GM06990 (cell line): ENCODE results near the gene RASSF6.
A peak's percentile ranks its signal among the peaks of the same experiment; 100 is the strongest.

Experiments
- DNase-seq: peaks from one replicate; pipeline ENCODE4 v3.0.0-alpha.2; 2011; ENCODE audit not compliant: insufficient read length; ENCODE audit errors: extremely low read depth
- H3K27me3 ChIP-seq: replicated peaks from 2 replicates; pipeline ENCODE4 v1.6.0; 2011; ENCODE audit warnings: low read length; ENCODE audit not compliant: control insufficient read depth, insufficient read depth
- H3K36me3 ChIP-seq: 2 replicates; pipeline ENCODE4 v1.5.1; 2011; ENCODE audit warnings: low read length; ENCODE audit not compliant: control insufficient read depth, insufficient read depth
- H3K4me3 ChIP-seq: replicated peaks from 2 replicates; pipeline ENCODE4 v1.5.1; 2011; ENCODE audit warnings: low read depth, mild to moderate bottlenecking, control low read depth, low read length
- TF ChIP-seq, protein P1 (sequence below): IDR thresholded peaks from 2 replicates; pipeline ENCODE4 v1.5.1; 2011; ENCODE audit warnings: low read length, control low read depth, mild to moderate bottlenecking, inconsistent platforms; ENCODE audit not compliant: insufficient read depth, poor library complexity, severe bottlenecking

Gene RASSF6

DNA sequence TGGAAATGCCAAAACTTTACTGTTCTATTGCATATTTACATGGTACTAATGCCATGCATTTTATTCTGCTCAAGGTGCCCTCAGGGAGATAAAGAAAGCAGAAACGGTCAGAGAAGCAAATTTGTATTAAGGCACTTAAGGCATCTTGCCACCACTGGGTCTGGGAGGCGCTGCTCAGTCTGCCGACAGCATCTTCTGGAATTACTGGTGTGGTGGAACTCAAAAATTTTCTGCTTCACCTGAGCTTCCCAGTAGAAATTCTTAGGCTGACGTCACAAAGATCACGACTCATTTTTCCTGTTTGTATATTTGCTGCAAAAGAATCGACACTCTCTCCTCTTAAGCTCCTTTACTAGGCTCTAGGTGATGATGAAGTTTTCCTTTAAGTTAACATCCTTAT lies 3.0 kb downstream of the RASSF6 start:
- H3K36me3 ChIP-seq, result no peaks in the 10 kb centered on the region
- no peak overlapping the region for H3K4me3 ChIP-seq
- TF ChIP-seq, protein P1, sequence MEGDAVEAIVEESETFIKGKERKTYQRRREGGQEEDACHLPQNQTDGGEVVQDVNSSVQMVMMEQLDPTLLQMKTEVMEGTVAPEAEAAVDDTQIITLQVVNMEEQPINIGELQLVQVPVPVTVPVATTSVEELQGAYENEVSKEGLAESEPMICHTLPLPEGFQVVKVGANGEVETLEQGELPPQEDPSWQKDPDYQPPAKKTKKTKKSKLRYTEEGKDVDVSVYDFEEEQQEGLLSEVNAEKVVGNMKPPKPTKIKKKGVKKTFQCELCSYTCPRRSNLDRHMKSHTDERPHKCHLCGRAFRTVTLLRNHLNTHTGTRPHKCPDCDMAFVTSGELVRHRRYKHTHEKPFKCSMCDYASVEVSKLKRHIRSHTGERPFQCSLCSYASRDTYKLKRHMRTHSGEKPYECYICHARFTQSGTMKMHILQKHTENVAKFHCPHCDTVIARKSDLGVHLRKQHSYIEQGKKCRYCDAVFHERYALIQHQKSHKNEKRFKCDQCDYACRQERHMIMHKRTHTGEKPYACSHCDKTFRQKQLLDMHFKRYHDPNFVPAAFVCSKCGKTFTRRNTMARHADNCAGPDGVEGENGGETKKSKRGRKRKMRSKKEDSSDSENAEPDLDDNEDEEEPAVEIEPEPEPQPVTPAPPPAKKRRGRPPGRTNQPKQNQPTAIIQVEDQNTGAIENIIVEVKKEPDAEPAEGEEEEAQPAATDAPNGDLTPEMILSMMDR, result no peak
- H3K27me3 ChIP-seq, result no peaks in the 10 kb centered on the region
- no peak for DNase-seq

DNA sequence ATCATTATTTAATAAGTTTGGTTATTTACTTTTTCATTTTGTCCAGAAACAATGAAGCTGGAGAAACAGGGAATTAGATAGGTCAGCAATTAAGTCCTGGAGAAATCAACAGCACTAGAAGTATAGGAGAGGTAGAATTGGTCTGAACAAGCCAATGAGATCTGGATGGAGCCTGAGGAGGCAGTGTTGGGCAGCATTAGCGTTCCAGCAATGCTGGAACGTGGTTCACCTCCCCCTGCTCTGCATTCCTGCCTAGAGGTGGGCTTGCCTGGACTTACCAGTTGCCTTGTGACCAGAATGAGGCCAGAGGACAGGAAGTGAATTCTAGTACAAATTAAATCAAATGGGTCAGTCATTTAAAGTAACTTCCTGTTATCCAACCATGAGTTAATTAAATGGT lies 4.6 kb downstream of the RASSF6 start:
- H3K27me3 ChIP-seq, result no peaks in the 10 kb centered on the region
- DNase-seq, result no peak
- TF ChIP-seq, protein P1, result peak; percentile 13
- H3K36me3 ChIP-seq, result no peaks in the 10 kb centered on the region
- no peak overlapping the region for H3K4me3 ChIP-seq

DNA sequence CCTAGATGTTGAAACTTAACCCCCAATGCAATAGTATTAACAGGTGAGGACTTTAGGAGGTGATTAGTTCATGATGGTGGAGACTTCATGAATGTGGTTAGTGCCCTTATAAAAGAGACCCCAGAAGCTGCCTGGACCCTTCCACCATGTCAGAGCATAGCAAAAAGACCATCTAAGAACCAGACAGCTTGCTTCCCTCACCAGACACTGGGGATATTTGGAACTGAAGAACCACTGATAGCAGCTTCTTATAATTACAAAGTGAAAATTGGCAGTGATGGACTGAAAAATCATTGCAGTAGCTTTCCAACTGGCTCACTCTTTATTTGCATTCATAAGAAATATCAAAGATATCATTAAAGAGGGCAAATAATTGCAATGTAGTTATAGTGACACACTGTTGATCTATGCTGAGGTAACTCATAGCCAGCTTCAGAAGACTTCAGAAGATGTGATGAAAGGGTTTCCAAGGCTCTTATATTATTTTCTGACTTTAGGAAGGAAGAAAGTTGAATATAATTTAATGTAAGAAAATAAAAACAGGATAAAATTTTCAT lies 5.8 kb downstream of the RASSF6 start:
- TF ChIP-seq, protein P1, result no peak
- Histone ChIP-seq H3K36me3 (no peaks in the 10 kb centered on the region), H3K4me3 (no peak overlapping the region)

DNA sequence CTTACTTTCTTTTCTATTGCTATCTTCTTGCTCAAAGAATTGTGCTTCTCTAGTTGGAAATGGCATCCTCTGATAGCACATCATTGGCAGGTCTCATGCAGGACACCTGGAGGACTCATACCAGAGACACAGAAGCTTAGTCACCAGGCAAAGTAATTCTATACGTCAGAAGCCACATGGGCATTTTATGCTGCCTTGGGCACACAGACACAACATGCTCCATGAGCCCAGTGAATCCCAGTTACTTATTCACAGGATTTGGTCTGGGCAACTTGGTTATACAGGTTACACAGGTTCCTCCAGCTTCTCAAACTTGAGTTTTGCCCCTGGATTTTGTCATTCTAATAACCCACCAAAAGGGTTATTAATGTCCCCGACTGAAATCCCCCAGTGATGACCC lies 7.1 kb downstream of the RASSF6 start:
- TF ChIP-seq, protein P1, result no peak
- no peak overlapping the region for H3K4me3 ChIP-seq
- H3K27me3 ChIP-seq, result no peaks in the 10 kb centered on the region
- no peak for DNase-seq
- no peaks in the 10 kb centered on the region for H3K36me3 ChIP-seq

More for the DNA sequence above, 5.8 kb downstream of the RASSF6 start:
- no peaks in the 10 kb centered on the region for H3K27me3 ChIP-seq
- no peak for DNase-seq

DNA sequence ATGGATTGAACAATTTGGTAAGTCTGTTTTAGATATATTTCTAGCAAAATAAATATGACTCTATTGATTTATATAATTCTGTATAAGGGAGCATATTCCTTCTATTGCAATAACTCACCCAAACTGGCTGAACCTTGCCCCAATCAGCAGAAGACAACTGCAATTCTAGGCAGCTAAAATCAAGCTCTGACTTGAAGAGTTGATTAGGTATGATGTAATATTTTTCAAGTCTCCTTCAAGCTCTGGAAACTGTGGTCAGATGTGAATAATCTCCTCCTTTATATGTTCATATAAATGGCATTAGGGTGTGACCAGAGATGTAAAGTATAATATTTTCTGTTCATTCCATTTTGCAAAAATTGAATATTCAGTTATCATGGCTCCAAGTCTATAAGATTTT lies 8.2 kb downstream of the RASSF6 start:
- no peak for DNase-seq
- Histone ChIP-seq H3K36me3 (no peaks in the 10 kb centered on the region), H3K4me3 (no peak overlapping the region), H3K27me3 (no peaks in the 10 kb centered on the region)
- TF ChIP-seq, protein P1, result no peak

DNA sequence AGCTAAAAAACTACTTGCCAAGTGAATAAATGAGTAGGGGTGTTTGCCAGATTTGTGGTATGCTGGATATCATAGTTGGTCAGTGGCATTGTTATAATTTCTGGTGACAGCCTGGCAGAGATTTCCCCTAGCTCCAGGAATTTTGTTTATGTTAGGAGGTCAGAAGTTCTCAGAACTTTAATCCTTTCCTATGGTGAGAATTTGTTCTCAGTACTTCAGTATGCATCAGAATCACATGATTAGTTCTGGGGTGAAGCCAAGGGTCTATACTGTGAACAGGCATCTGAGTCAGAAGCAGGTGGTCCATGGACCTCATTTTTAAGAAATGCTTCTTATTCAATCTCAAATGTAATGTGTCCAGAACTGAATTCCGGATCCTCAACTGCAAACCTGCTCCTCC lies 10.5 kb downstream of the RASSF6 start:
- H3K27me3 ChIP-seq, result no peaks in the 10 kb centered on the region
- TF ChIP-seq, protein P1, result no peak
- H3K36me3 ChIP-seq, result no peaks in the 10 kb centered on the region
- no peak for DNase-seq
- no peak overlapping the region for H3K4me3 ChIP-seq
